ENCODE measurements around the gene PIP4K2C. TPM values are rescaled to one million over a fixed set of nuclear protein-coding genes. Genes with fewer than 3 reads are reported as not detected.

The PIP4K2C gene
- total RNA-seq, 1 donor from 2014 or later: 46.6 TPM

GRCh38 chr12:57628280-57629191 is 37.5 kb downstream of the PIP4K2C start:
- no peak for DNase-seq (ENCODE audit: low read depth)
- H3K4me3 ChIP-seq (ENCODE audit: low read depth, low read length): no peak overlapping the region
- TF ChIP-seq, protein P1, sequence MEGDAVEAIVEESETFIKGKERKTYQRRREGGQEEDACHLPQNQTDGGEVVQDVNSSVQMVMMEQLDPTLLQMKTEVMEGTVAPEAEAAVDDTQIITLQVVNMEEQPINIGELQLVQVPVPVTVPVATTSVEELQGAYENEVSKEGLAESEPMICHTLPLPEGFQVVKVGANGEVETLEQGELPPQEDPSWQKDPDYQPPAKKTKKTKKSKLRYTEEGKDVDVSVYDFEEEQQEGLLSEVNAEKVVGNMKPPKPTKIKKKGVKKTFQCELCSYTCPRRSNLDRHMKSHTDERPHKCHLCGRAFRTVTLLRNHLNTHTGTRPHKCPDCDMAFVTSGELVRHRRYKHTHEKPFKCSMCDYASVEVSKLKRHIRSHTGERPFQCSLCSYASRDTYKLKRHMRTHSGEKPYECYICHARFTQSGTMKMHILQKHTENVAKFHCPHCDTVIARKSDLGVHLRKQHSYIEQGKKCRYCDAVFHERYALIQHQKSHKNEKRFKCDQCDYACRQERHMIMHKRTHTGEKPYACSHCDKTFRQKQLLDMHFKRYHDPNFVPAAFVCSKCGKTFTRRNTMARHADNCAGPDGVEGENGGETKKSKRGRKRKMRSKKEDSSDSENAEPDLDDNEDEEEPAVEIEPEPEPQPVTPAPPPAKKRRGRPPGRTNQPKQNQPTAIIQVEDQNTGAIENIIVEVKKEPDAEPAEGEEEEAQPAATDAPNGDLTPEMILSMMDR (conservative IDR thresholded peaks at IDR 0.05; ENCODE audit: low read depth, low read length): no peak

- DNase-seq (ENCODE audit: low read depth): no peak
- TF ChIP-seq, protein P1 (conservative IDR thresholded peaks at IDR 0.05; ENCODE audit: low read depth, low read length): no peak
- no peak overlapping the region for H3K4me3 ChIP-seq (ENCODE audit: low read depth, low read length)
Measured at GRCh38 chr12:57629897-57630471, 39.0 kb downstream of the PIP4K2C start.

- no peak overlapping the region for H3K4me3 ChIP-seq (ENCODE audit: low read depth, low read length)
- DNase-seq (ENCODE audit: low read depth): no peak
- TF ChIP-seq, protein P1 (conservative IDR thresholded peaks at IDR 0.05; ENCODE audit: low read depth, low read length): no peak
Measured at GRCh38 chr12:57630891-57631433, 40.0 kb downstream of the PIP4K2C start.

DNA sequence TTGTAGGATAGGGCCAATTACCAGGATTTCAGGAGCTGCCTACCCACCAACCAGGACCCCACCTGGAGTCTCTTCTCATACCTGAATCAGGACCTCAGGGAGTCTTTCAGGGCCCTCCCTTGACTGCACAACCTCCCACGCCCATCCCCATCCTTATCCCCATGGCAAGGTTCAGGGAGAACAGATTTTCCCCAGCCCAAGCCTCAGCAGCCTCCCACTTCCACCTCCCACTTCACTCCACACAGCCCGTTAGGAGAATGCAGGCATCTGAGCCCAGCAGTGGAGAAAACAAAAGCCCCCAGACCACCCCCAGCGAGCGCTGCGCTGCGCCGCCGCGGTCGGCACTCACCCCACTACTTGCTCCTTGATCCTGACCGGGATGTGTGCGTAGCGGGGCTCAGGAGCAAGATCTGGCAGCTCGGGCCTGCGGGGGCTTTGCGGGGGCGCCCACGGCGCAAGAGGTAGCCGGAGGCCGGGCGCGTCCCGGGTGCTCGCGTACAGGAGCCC is 40.6 kb downstream of the PIP4K2C start:
- H3K4me3 ChIP-seq (ENCODE audit: low read depth, low read length): no peak overlapping the region
- TF ChIP-seq, protein P1 (conservative IDR thresholded peaks at IDR 0.05; ENCODE audit: low read depth, low read length): no peak
- DNase-seq (ENCODE audit: low read depth): no peak

GRCh38 chr12:57632073-57632957 is 41.3 kb downstream of the PIP4K2C start:
- TF ChIP-seq, protein P1 (conservative IDR thresholded peaks at IDR 0.05; ENCODE audit: low read depth, low read length): no peak
- peak overlapping the region; percentile 46 for H3K4me3 ChIP-seq (ENCODE audit: low read depth, low read length)
- no peak for DNase-seq (ENCODE audit: low read depth)

All from epithelial cell of proximal tubule (primary cell).